Measurements from ENCODE around the gene WWC1. TPM values are rescaled to one million over a fixed set of nuclear protein-coding genes. Genes with fewer than 3 reads are reported as not detected.

Gene WWC1
- total RNA-seq, 4 donors from 2014 or later = 0.51 TPM; not detected in 3

DNA sequence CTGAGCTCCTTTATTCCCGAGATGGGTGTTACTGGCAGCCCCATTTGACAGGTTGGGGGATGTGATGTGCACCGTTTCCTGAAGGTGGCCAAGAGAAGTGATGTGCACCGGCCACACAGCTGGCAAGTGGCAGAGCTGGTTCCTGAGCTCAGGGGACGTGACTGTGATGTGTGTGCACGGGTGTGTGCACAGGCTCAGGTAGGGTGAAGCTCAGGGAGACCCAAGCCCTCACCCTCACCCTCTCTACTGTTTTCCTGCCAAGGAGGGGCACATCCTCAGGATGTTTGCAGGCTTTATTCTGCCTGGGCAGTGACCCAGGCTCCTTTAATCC, 56.6 kb downstream of the WWC1 start:
- TF ChIP-seq, protein P1, sequence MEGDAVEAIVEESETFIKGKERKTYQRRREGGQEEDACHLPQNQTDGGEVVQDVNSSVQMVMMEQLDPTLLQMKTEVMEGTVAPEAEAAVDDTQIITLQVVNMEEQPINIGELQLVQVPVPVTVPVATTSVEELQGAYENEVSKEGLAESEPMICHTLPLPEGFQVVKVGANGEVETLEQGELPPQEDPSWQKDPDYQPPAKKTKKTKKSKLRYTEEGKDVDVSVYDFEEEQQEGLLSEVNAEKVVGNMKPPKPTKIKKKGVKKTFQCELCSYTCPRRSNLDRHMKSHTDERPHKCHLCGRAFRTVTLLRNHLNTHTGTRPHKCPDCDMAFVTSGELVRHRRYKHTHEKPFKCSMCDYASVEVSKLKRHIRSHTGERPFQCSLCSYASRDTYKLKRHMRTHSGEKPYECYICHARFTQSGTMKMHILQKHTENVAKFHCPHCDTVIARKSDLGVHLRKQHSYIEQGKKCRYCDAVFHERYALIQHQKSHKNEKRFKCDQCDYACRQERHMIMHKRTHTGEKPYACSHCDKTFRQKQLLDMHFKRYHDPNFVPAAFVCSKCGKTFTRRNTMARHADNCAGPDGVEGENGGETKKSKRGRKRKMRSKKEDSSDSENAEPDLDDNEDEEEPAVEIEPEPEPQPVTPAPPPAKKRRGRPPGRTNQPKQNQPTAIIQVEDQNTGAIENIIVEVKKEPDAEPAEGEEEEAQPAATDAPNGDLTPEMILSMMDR (IDR thresholded peaks at IDR 0.05 in 4 of 5, conservative IDR thresholded peaks at IDR 0.05 in 1 of 5) = no peak
- no peak for TF ChIP-seq POLR2A (IDR thresholded peaks at IDR 0.05)

DNA sequence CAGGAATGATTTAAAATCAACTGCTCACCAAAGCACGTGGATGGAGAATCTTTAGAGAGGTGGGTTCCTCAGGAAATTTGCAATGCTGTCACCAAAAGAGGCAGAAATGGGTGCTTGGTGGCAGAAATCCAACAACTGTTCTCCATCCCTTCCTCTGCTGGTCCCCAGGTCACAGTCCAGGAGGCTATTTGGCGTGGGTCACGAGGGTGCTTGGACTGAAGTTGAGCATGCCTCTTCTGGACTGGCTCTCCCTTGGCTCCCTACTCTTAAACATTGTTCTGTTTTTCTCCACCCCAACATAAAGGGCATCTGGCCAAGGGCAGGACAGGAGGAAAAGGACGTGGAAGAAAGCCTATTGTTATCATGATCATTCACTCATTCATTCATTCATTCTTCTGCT, 58.9 kb downstream of the WWC1 start:
- intact Hi-C loops (cut with DNase I; ENCODE audit: low total_unique reads) (no loop called here), in situ Hi-C loops (cut with MboI; ENCODE audit: low sequenced_read_pairs in 4 of 4) (no loop called here)
- ATAC-seq (no peak), DNase-seq (no peak)
- Histone ChIP-seq H3K4me3 (no peak overlapping the region), H3K27ac (no peak overlapping the region), H3K4me1 (no peaks in the 10 kb centered on the region), H3K27me3 (no peaks in the 10 kb centered on the region), H3K9me3 (no peaks in the 10 kb centered on the region), H3K36me3 (no peaks in the 10 kb centered on the region)
- TF ChIP-seq, protein P1 (IDR thresholded peaks at IDR 0.05 in 4 of 5, conservative IDR thresholded peaks at IDR 0.05 in 1 of 5) = no peak

More for the DNA sequence above, 56.6 kb downstream of the WWC1 start:
- H3K27me3 ChIP-seq = no peaks in the 10 kb centered on the region
- intact Hi-C loops (cut with DNase I; ENCODE audit: low total_unique reads) = no loop called here
- no peak overlapping the region for H3K4me3 ChIP-seq
- H3K27ac ChIP-seq = no peak overlapping the region
- ATAC-seq = no peak
- H3K36me3 ChIP-seq = no peaks in the 10 kb centered on the region
- DNase-seq = no peak
- in situ Hi-C loops (cut with MboI; ENCODE audit: low sequenced_read_pairs in 4 of 4) = no loop called here
- H3K4me1 ChIP-seq = no peaks in the 10 kb centered on the region
- H3K9me3 ChIP-seq = no peaks in the 10 kb centered on the region

DNA sequence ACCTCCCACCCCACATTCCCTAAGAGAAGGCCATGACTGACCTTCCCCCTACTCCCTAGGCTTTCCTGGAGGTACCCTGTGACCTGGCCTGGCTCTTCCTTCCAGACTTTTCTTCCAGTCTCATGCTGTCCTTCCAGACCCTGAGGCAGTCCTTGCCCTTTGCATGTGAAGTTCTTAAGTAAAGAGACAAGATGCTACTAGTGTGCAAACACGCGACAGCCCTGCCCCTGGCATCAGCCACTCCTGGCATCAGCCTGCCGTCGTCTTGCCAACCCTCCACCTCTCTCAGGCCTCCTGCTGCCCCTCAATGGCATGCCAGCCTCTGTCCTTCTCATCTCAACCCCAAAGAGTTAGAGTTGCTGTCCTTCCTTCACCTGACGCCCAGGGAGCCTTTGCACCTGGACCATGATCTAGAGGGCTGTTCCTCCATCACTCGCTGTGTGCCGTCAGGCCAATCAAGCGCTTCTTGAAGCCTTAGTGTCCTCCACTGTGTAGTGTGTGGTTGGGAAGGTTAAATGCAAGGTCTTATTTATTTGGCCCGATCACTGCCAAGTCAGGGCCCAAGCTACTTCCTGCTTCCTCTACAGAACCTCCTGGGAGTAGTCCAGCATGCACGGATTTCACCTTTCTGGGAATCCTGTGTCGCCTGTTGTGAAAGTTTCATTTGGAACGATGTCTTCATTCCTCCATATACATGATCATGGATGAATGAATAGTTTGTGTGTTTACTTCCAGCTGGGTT, 61.9 kb downstream of the WWC1 start:
- Histone ChIP-seq H3K4me3 (no peak overlapping the region), H3K27ac (no peak overlapping the region), H3K9me3 (no peaks in the 10 kb centered on the region), H3K27me3 (no peaks in the 10 kb centered on the region), H3K4me1 (no peaks in the 10 kb centered on the region), H3K36me3 (no peaks in the 10 kb centered on the region)
- DNase-seq = no peak
- in situ Hi-C loops (cut with MboI; ENCODE audit: low sequenced_read_pairs in 4 of 4) (no loop called here), intact Hi-C loops (cut with DNase I; ENCODE audit: low total_unique reads) (no loop called here)
- ATAC-seq = no peak
- TF ChIP-seq, protein P1 (IDR thresholded peaks at IDR 0.05 in 4 of 5, conservative IDR thresholded peaks at IDR 0.05 in 1 of 5) = no peak
- TF ChIP-seq POLR2A (IDR thresholded peaks at IDR 0.05) = no peak

DNA sequence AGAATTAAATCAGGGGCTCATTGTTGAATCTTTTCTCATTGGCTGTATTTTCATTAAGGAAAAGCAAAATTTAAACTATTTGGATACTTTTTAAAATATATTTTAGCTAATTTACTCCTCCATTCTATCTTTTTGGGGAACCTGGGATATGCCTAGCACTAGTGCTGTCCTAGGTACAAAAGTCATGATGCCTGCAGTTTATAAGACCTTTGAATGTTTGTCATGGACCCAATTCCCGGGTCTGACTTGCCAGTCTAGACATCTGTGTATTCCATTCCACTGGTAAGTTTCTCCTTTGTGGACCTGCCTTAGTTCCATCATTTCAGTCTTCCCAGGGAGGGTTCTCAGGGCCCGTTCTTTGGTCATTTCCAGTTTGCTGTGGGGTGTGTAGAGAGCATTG, 63.0 kb downstream of the WWC1 start:
- intact Hi-C loops (cut with DNase I; ENCODE audit: low total_unique reads) (no loop called here), in situ Hi-C loops (cut with MboI; ENCODE audit: low sequenced_read_pairs in 4 of 4) (no loop called here)
- no peak for DNase-seq
- H3K27me3 ChIP-seq = no peaks in the 10 kb centered on the region
- TF ChIP-seq POLR2A (IDR thresholded peaks at IDR 0.05) = no peak
- TF ChIP-seq, protein P1 (IDR thresholded peaks at IDR 0.05 in 4 of 5, conservative IDR thresholded peaks at IDR 0.05 in 1 of 5) = no peak
- no peaks in the 10 kb centered on the region for H3K9me3 ChIP-seq
- H3K4me3 ChIP-seq = no peak overlapping the region
- no peaks in the 10 kb centered on the region for H3K4me1 ChIP-seq
- no peaks in the 10 kb centered on the region for H3K36me3 ChIP-seq
- no peak for ATAC-seq
- H3K27ac ChIP-seq = no peak overlapping the region

DNA sequence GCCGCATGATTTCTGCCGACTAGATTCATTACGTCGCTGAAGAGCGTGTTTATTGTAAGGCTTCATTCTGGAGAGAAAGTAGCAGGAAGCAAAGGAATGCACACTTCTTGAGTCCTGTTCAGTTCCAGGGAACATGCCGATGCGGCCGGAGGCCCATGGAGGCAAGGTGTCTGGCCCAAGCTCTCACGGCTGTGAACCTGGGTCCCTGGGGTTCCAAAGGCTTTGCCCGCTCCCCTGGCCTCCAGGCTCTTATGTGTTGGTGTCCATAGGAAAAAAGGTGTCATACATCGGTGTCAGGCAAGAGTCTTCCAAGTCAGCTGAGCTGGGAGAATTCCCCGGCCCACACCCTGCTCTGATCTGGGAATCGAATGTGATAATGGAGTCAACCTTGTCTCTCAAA, 64.7 kb downstream of the WWC1 start:
- Histone ChIP-seq H3K36me3 (no peaks in the 10 kb centered on the region), H3K4me3 (no peak overlapping the region), H3K27ac (no peak overlapping the region), H3K4me1 (no peaks in the 10 kb centered on the region), H3K27me3 (no peaks in the 10 kb centered on the region), H3K9me3 (no peaks in the 10 kb centered on the region)
- DNase-seq (no peak), ATAC-seq (no peak)
- TF ChIP-seq, protein P1 (IDR thresholded peaks at IDR 0.05 in 4 of 5, conservative IDR thresholded peaks at IDR 0.05 in 1 of 5) = no peak
- TF ChIP-seq POLR2A (IDR thresholded peaks at IDR 0.05) = no peak
- in situ Hi-C loops (cut with MboI; ENCODE audit: low sequenced_read_pairs in 4 of 4) = no loop called here
- intact Hi-C loops (cut with DNase I; ENCODE audit: low total_unique reads) = no loop called here
